Endodermal cell (in vitro differentiated cells): ENCODE measurements around the gene CSRP2. TPM values are rescaled to one million over a fixed set of nuclear protein-coding genes. Genes with fewer than 3 reads are reported as not detected.

Experiments used
- DNase-seq: peaks from one replicate; pipeline ENCODE4 v3.0.0-alpha.2; 2017
- H3K27ac ChIP-seq: 2 replicates; pipeline ENCODE4 v1.5.1; 2013; ENCODE audit warnings: mild to moderate bottlenecking, low read depth, low read length, moderate library complexity
- H3K27me3 ChIP-seq: 2 replicates; pipeline ENCODE4 v1.6.1; 2013; ENCODE audit warnings: mild to moderate bottlenecking, low read length, moderate library complexity; ENCODE audit not compliant: insufficient read depth, control insufficient read depth, poor library complexity, severe bottlenecking
- H3K36me3 ChIP-seq: 2 replicates; pipeline ENCODE4 v1.7.0; 2013; ENCODE audit warnings: mild to moderate bottlenecking, low read length, moderate library complexity; ENCODE audit not compliant: control insufficient read depth, insufficient read depth
- H3K4me1 ChIP-seq: one replicate; pipeline ENCODE4 v1.7.0; 2013; ENCODE audit warnings: low read length; ENCODE audit not compliant: control insufficient read depth, insufficient read depth
- H3K4me3 ChIP-seq: 2 replicates; pipeline ENCODE4 v1.5.1; 2013; ENCODE audit warnings: mild to moderate bottlenecking, low read length, moderate library complexity
- H3K9ac ChIP-seq: 2 replicates; pipeline ENCODE4 v1.6.1; 2013; ENCODE audit warnings: mild to moderate bottlenecking, low read length, moderate library complexity; ENCODE audit not compliant: poor library complexity, severe bottlenecking; ENCODE audit errors: extremely low read depth
- H3K9me3 ChIP-seq: 2 replicates; pipeline ENCODE4 v1.6.1; 2013; ENCODE audit warnings: mild to moderate bottlenecking, low read length, moderate library complexity; ENCODE audit not compliant: control insufficient read depth
- H3K27ac Mint-ChIP-seq: 2 replicates; pipeline ENCODE4 v1.8.0; 2020; ENCODE audit warnings: mixed read lengths
- H3K27me3 Mint-ChIP-seq: 2 replicates; pipeline ENCODE4 v1.8.0; 2021; ENCODE audit warnings: mild to moderate bottlenecking, mixed read lengths; ENCODE audit not compliant: insufficient read depth
- H3K36me3 Mint-ChIP-seq: 2 replicates; pipeline ENCODE4 v1.8.0; 2020; ENCODE audit warnings: low read depth, mixed read lengths
- H3K4me1 Mint-ChIP-seq: 2 replicates; pipeline ENCODE4 v1.8.0; 2020; ENCODE audit warnings: mixed read lengths
- H3K4me3 Mint-ChIP-seq: 2 replicates; pipeline ENCODE4 v1.8.0; 2020; ENCODE audit warnings: mild to moderate bottlenecking, moderate library complexity, mixed read lengths
- H3K9me3 Mint-ChIP-seq: 2 replicates; pipeline ENCODE4 v1.8.0; 2020; ENCODE audit warnings: mild to moderate bottlenecking, mixed read lengths
- CTCF ChIP-seq: fragments of 200-600 bp; sonication (generic); conservative IDR thresholded peaks from 2 replicates; pipeline ENCODE4 v1.5.0; 2021; ENCODE audit warnings: antibody characterized with exemption, mild to moderate bottlenecking
- WGBS, 2 experiments: methylation state at CpG; one replicate each; pipeline versions ENCODE4 v1.1.5 to v1.1.7; 2013; ENCODE audit warnings: missing lambda C conversion rate in 2 of 2, mixed read lengths in 1 of 2; ENCODE audit not compliant: insufficient coverage in 1 of 2, insufficient read length in 1 of 2; 5-methylcytosine and 5-hydroxymethylcytosine counted together
- total RNA-seq, 2 donors: library from RNA; stranded (reverse); fragmentation: NEBNext Ultra II Directional in 1 of 2; extraction: Animal tissue kit (Norgen Biotek cat#: 25700) in 1 of 2; gene quantifications; 2 replicates in 1 of 2; 3 replicates in 1 of 2; pipeline ENCODE4 v1.2.1, GENCODE V29; 2021

CSRP2 gene
- total RNA-seq, 2 donors from 2014 or later = 74.7 to 121 TPM

- Histone ChIP-seq H3K4me3 (no peak overlapping the region), H3K9ac (no peak overlapping the region), H3K4me1 (no peaks in the 10 kb centered on the region), H3K36me3 (peaks cover 38% of the 10 kb centered on the region), H3K27me3 (no peaks in the 10 kb centered on the region), H3K27ac (no peak overlapping the region), H3K9me3 (no peaks in the 10 kb centered on the region)
- H3K36me3 Mint-ChIP-seq = peaks cover 24% of the 10 kb centered on the region
- H3K27me3 Mint-ChIP-seq = no peaks in the 10 kb centered on the region
- WGBS, 2 experiments = 93 to 100% methylated on average over 2 of the region's 2 CpGs
- H3K9me3 Mint-ChIP-seq = no peaks in the 10 kb centered on the region
- no peak for TF ChIP-seq CTCF
- H3K27ac Mint-ChIP-seq = peak overlapping the region; percentile 44
- DNase-seq = no peak
- no peaks in the 10 kb centered on the region for H3K4me1 Mint-ChIP-seq
- H3K4me3 Mint-ChIP-seq = no peak overlapping the region
These were observed 31.6 kb downstream of the CSRP2 start for GRCh38 chr12:76847260-76847659.

- Histone ChIP-seq H3K4me3 (no peak overlapping the region), H3K4me1 (no peaks in the 10 kb centered on the region), H3K9ac (no peak overlapping the region), H3K27me3 (no peaks in the 10 kb centered on the region), H3K36me3 (peaks cover 12% of the 10 kb centered on the region), H3K9me3 (peaks cover 16% of the 10 kb centered on the region), H3K27ac (no peak overlapping the region)
- Mint-ChIP-seq H3K4me1 (no peaks in the 10 kb centered on the region), H3K36me3 (peaks cover 25% of the 10 kb centered on the region), H3K4me3 (no peak overlapping the region), H3K9me3 (peaks cover 8% of the 10 kb centered on the region), H3K27ac (no peak overlapping the region), H3K27me3 (no peaks in the 10 kb centered on the region)
- 86% methylated on average over 2 of the region's 3 CpGs; no CpG with 5 or more reads in 1 of the 2 experiments for WGBS, 2 experiments
- TF ChIP-seq CTCF = no peak
- no peak for DNase-seq
These were observed 42.2 kb downstream of the CSRP2 start for GRCh38 chr12:76836633-76837032.

GRCh38 chr12:76830436-76830835 is 48.4 kb downstream of the CSRP2 start:
- H3K4me3 ChIP-seq = no peak overlapping the region
- Mint-ChIP-seq H3K4me3 (no peak overlapping the region), H3K9me3 (peaks cover 10% of the 10 kb centered on the region), H3K36me3 (peaks cover 54% of the 10 kb centered on the region), H3K27ac (no peak overlapping the region), H3K27me3 (no peaks in the 10 kb centered on the region), H3K4me1 (no peaks in the 10 kb centered on the region)
- H3K4me1 ChIP-seq = no peaks in the 10 kb centered on the region
- peaks cover 20% of the 10 kb centered on the region for H3K9me3 ChIP-seq
- peaks cover 55% of the 10 kb centered on the region for H3K36me3 ChIP-seq
- no peaks in the 10 kb centered on the region for H3K27me3 ChIP-seq
- TF ChIP-seq CTCF = no peak
- H3K27ac ChIP-seq = no peak overlapping the region
- no peak for DNase-seq
- H3K9ac ChIP-seq = no peak overlapping the region
